Osteocyte (in vitro differentiated cells): ENCODE results near the gene PDZRN3. TPM values are rescaled to one million over a fixed set of nuclear protein-coding genes. Genes with fewer than 3 reads are reported as not detected.

Source experiments
- DNase-seq: peaks from one replicate; pipeline ENCODE4 v3.0.0; 2021; ENCODE audit warnings: mixed read lengths; ENCODE audit not compliant: unreplicated experiment; ENCODE audit errors: extremely low spot score
- H3K27ac Mint-ChIP-seq: one replicate; pipeline ENCODE4 v1.8.0; 2021; ENCODE audit warnings: mild to moderate bottlenecking, mixed read lengths; ENCODE audit not compliant: unreplicated experiment
- H3K27me3 Mint-ChIP-seq: one replicate; pipeline ENCODE4 v1.8.0; 2021; ENCODE audit warnings: mixed read lengths; ENCODE audit not compliant: unreplicated experiment
- H3K36me3 Mint-ChIP-seq: one replicate; pipeline ENCODE4 v1.8.0; 2021; ENCODE audit warnings: mixed read lengths; ENCODE audit not compliant: unreplicated experiment
- H3K4me1 Mint-ChIP-seq: one replicate; pipeline ENCODE4 v1.8.0; 2021; ENCODE audit warnings: mixed read lengths; ENCODE audit not compliant: unreplicated experiment
- H3K4me3 Mint-ChIP-seq: one replicate; pipeline ENCODE4 v1.8.0; 2021; ENCODE audit warnings: mild to moderate bottlenecking, moderate library complexity, mixed read lengths; ENCODE audit not compliant: unreplicated experiment
- H3K9me3 Mint-ChIP-seq: one replicate; pipeline ENCODE4 v1.8.0; 2021; ENCODE audit warnings: mixed read lengths; ENCODE audit not compliant: unreplicated experiment
- total RNA-seq: library from RNA; stranded (reverse); gene quantifications from 2 replicates; pipeline ENCODE4 v1.2.1, GENCODE V29; 2021
- TF ChIP-seq, protein P1 (sequence below): fragments of 200-600 bp; sonication (generic); IDR thresholded peaks from 2 replicates; pipeline ENCODE4 v1.5.0; 2021; ENCODE audit warnings: antibody characterized with exemption, mild to moderate bottlenecking, moderate library complexity

The PDZRN3 gene
- total RNA-seq, 1 donor from 2014 or later = 34.1 TPM

DNA sequence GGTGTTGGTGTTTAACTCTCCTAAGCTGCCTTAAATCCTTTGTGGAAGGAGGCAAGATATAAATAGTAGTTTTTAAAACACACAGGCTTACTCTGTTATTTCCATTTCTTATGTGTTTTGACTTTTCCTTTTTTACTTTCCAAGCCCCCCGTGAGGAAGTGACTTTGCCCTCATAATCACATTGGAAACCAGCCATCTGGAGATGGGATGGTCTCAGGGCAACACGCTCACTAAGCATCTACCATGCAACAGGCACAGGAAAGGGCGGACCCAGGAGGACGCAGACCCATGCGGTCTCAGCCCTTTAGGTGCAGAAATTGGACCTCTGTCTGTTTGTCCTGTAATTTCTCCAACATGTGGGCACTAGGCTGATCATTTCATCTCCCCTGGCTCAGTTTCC, 115.7 kb downstream of the PDZRN3 start:
- Mint-ChIP-seq H3K36me3 (peaks cover 2% of the 10 kb centered on the region), H3K9me3 (no peaks in the 10 kb centered on the region), H3K4me3 (no peak overlapping the region), H3K27ac (no peak overlapping the region), H3K27me3 (no peaks in the 10 kb centered on the region), H3K4me1 (peaks cover 58% of the 10 kb centered on the region)
- DNase-seq = no peak
- TF ChIP-seq, protein P1, sequence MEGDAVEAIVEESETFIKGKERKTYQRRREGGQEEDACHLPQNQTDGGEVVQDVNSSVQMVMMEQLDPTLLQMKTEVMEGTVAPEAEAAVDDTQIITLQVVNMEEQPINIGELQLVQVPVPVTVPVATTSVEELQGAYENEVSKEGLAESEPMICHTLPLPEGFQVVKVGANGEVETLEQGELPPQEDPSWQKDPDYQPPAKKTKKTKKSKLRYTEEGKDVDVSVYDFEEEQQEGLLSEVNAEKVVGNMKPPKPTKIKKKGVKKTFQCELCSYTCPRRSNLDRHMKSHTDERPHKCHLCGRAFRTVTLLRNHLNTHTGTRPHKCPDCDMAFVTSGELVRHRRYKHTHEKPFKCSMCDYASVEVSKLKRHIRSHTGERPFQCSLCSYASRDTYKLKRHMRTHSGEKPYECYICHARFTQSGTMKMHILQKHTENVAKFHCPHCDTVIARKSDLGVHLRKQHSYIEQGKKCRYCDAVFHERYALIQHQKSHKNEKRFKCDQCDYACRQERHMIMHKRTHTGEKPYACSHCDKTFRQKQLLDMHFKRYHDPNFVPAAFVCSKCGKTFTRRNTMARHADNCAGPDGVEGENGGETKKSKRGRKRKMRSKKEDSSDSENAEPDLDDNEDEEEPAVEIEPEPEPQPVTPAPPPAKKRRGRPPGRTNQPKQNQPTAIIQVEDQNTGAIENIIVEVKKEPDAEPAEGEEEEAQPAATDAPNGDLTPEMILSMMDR = no peak

DNA sequence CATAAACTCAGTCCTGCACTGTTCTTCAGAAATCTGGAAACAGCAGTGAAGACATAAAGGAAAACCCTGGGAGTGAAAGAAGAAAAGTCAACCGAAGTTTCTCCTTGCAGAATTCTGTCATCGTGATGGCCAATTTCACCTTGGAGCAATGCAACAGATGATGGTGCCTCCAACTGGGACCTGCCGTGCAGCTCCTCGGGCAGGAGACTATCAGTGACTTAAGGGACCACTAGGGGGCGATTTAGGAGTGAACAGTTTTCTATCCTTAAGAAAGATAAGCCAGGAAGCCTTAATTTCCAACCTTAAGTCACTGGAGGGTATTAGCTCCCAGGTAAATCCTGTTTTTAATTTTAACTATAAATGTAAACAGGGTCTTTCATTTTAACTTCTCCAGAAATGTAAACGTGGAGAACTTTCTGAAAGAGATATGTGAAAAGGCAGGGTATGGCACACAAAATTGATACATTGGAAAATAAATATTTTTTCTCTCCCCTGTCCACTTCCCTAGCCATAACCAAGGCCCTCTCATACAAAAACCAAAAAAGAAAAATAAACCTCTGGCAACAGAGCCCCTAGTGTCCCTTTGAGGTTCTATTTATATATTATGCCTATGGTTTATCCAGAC, 116.3 kb downstream of the PDZRN3 start:
- Mint-ChIP-seq H3K27ac (peak overlapping the region; percentile 10), H3K27me3 (no peaks in the 10 kb centered on the region), H3K4me3 (no peak overlapping the region), H3K36me3 (peaks cover 2% of the 10 kb centered on the region), H3K9me3 (no peaks in the 10 kb centered on the region), H3K4me1 (peaks cover 60% of the 10 kb centered on the region)
- TF ChIP-seq, protein P1 = peak; percentile 80
- DNase-seq = no peak

DNA sequence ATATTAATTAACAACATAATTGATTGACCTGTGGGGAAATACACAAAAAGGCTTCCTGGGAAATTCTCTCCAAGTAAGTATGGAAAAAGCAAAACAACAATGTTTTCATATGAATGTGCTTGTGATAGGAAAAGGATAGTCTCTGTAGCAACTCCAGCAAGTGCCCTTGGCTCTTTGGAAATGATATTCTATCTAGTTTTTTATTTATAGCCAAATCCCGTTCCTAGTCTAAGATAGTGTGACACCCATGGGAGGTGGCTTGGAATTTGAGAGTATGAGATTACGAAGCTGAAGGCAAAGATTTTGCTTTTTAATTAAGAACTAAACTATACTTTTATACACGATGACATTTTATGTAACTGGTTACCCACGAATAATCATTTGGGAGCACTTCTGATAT, 119.9 kb downstream of the PDZRN3 start:
- peaks cover 42% of the 10 kb centered on the region for H3K4me1 Mint-ChIP-seq
- TF ChIP-seq, protein P1 = no peak
- H3K4me3 Mint-ChIP-seq = no peak overlapping the region
- peaks cover 7% of the 10 kb centered on the region for H3K36me3 Mint-ChIP-seq
- no peaks in the 10 kb centered on the region for H3K9me3 Mint-ChIP-seq
- no peak for DNase-seq
- H3K27ac Mint-ChIP-seq = no peak overlapping the region
- H3K27me3 Mint-ChIP-seq = no peaks in the 10 kb centered on the region

DNA sequence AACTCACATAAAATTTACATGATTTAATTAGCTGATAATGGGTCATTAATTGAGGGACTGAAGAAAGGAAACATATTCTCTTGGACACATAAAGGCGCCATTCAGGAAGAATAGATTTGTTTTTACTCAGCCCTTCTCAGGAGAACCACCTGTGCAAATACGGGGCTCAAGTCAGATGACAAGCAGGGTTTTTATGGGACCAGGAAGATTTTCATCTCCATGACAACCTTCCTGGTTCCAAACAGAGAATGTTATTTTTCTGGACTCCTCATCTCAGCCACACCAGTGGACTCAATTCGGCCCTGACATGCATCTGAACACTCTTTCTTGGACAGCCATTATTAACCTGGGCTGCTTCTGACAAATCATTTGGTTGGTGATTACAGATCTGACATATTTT, 120.5 kb downstream of the PDZRN3 start:
- H3K27ac Mint-ChIP-seq = no peak overlapping the region
- DNase-seq = no peak
- peaks cover 36% of the 10 kb centered on the region for H3K4me1 Mint-ChIP-seq
- H3K27me3 Mint-ChIP-seq = no peaks in the 10 kb centered on the region
- TF ChIP-seq, protein P1 = no peak
- H3K4me3 Mint-ChIP-seq = no peak overlapping the region
- peaks cover 7% of the 10 kb centered on the region for H3K36me3 Mint-ChIP-seq
- H3K9me3 Mint-ChIP-seq = no peaks in the 10 kb centered on the region

DNA sequence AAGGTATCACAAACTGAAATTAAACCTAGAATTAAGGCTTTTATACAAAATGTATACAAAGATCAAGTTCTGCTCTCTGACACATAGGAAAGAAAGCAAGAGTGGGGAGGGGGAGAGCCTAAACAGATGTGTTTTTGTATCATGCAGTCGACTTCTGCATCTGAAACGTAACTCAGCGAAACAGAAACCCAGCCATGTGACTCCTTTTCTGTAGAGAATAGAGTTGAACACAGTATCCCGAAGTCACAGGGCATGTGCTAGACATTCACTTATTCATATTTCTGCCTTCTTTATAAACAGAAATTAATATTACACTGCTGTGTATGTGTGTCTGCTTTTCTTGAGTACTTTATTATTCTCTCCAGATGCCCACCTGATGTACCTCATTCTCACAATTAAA, 121.0 kb downstream of the PDZRN3 start:
- H3K4me1 Mint-ChIP-seq = peaks cover 31% of the 10 kb centered on the region
- H3K36me3 Mint-ChIP-seq = peaks cover 7% of the 10 kb centered on the region
- peak overlapping the region; percentile 50 for H3K27ac Mint-ChIP-seq
- TF ChIP-seq, protein P1 = no peak
- peak overlapping the region; percentile 19 for H3K4me3 Mint-ChIP-seq
- no peak for DNase-seq
- H3K9me3 Mint-ChIP-seq = no peaks in the 10 kb centered on the region
- H3K27me3 Mint-ChIP-seq = no peaks in the 10 kb centered on the region
